22Rv1 (cell line): Measurements from ENCODE around the gene MSANTD1.

Experiments used
- H3K27ac ChIP-seq: fragments of 450-650 bp; 2 replicates; pipeline ENCODE4 v1.5.1; 2017
- ZFX ChIP-seq: fragments of 450-650 bp; IDR thresholded peaks from 2 replicates; pipeline ENCODE4 v1.6.1; 2017; ENCODE audit warnings: antibody characterized with exemption, borderline replicate concordance
- TF ChIP-seq, protein P1 (sequence below): fragments of 450-650 bp; IDR thresholded peaks from 2 replicates; pipeline ENCODE4 v1.5.1; 2017; ENCODE audit warnings: mild to moderate bottlenecking

Gene MSANTD1

DNA sequence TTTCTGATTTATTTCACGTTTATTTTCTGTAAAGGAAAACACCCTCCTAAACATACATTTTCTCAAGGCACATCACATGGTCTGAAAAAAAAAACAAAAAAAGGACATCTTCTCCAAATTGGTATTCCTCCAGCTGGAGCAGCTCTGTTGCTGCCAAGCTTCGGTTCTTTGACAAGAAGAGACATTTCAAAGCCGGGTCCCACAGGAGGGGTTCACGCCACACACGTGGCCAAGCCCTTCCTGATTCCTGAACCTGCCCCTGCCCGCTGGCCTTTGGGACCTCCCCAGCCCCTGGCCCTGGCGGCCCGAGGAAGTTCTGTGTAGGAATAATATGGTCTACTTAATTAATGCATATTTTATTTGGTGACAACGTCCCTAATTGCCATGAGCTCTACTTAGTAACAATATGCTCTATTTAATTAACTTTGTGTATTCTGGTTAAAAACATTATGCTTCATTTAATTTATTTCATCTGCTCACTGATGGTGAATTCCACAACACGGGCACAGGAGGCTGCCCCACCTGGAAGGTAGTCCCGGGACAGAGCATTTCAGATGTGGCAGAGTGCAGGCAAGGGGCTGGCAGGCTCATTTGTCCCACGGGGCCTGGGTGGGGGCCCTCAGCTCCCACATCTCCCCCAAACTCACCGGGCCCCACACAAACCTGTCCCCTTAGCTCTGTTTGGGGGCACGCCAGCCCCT is 38.5 kb downstream of the MSANTD1 start:
- TF ChIP-seq, protein P1, sequence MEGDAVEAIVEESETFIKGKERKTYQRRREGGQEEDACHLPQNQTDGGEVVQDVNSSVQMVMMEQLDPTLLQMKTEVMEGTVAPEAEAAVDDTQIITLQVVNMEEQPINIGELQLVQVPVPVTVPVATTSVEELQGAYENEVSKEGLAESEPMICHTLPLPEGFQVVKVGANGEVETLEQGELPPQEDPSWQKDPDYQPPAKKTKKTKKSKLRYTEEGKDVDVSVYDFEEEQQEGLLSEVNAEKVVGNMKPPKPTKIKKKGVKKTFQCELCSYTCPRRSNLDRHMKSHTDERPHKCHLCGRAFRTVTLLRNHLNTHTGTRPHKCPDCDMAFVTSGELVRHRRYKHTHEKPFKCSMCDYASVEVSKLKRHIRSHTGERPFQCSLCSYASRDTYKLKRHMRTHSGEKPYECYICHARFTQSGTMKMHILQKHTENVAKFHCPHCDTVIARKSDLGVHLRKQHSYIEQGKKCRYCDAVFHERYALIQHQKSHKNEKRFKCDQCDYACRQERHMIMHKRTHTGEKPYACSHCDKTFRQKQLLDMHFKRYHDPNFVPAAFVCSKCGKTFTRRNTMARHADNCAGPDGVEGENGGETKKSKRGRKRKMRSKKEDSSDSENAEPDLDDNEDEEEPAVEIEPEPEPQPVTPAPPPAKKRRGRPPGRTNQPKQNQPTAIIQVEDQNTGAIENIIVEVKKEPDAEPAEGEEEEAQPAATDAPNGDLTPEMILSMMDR, result no peak
- no peak for TF ChIP-seq ZFX
- H3K27ac ChIP-seq, result no peak overlapping the region

DNA sequence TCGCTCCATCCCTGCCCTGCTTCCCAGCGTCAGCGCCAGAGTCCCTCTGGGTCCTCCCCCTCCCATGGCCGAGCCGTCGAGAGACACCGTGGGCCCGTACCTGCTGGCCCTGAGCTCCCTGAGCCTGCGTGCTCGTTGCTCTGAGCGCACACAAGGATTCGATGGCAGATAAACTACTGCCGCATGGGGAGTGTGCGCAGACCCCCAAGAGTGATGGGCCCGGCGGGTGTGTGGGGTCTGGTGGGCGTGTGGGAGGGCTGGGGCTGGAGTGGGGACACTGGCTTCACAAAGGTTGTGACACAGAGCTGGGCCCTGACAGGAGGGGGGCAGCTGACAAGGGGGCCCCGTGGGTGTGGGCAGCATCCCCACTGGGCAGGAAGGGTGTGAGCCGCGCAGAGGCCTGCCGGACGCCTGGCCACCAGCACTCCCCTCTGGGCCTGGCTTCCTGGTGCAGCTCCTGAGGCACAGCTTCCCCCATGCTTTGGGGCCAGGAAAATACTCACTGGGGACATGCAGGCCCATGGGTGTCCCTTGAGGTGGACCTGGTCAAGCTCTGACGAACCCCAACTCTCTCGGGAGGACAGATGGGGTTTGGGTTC is 39.1 kb downstream of the MSANTD1 start:
- no peak overlapping the region for H3K27ac ChIP-seq
- TF ChIP-seq ZFX, result no peak
- TF ChIP-seq, protein P1, result no peak

DNA sequence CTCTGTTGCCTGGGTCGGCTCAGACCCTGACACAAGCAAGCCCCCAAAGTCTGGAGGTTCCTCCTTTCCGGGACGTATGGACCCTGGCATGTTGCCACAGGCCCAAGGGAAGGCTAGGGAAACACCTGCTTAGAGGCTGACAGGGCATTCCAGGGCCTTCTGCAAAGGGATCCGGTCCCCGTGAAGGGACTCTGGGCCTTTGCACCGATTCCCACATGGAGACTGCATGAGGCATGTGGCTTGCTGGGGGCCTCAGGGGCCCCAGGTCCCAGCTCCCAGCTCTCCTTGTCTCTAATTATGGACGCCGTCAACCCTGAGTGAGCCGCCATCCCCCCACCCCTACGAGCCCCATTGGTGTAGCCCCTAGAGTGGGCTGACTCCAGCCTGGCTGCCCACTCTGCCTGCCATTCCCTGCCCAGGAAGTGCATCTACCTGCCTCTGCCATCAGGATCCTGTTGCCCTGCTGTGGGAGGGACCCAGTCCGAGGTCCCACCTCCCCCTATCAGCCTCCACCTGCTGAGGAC is 39.7 kb downstream of the MSANTD1 start:
- TF ChIP-seq ZFX, result no peak
- TF ChIP-seq, protein P1, result no peak
- H3K27ac ChIP-seq, result no peak overlapping the region

DNA sequence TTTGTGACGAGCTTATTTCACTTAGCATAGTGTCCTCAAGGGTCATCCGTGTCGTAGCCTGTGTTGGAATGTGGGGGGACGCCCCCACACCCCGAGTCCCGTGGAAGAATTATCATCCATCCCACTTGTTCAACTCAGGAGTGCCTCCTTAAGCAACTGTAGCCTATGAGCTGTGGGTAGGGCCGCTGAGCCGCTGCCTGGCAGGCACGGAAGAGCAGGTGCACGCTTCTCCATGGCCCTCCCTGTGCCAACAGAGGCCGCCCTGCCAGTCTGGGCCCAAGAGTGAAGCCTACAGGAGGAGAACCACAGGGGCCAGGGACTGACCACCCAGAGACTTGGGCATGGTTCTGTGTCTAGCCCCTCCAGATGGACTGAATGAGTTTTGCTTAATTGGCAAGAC is 41.5 kb downstream of the MSANTD1 start:
- TF ChIP-seq ZFX, result no peak
- TF ChIP-seq, protein P1, result no peak
- H3K27ac ChIP-seq, result no peak overlapping the region

DNA sequence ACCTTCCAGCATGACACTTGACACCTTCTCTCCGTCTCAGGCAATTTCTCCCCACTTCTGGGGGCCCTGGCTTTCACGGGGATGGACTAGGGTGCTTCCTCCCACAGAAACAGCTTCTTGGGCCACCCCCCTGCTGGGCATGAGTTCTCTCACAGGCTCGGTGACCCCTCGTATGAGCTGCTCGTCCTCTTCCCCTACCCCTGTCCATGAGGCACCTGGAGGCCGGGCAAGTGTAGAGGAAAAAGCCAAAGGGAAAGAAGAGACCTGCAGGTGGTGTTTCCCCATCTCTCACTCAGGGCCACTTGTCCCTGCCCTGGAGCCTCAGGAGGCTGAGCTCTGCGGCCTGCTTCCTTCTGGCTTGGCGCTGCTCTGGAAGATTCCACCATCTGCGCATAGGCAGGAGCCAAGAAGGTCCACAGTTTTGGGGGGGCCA is 41.9 kb downstream of the MSANTD1 start:
- peak overlapping the region; percentile 93 for H3K27ac ChIP-seq
- TF ChIP-seq ZFX, result no peak
- TF ChIP-seq, protein P1, result no peak

DNA sequence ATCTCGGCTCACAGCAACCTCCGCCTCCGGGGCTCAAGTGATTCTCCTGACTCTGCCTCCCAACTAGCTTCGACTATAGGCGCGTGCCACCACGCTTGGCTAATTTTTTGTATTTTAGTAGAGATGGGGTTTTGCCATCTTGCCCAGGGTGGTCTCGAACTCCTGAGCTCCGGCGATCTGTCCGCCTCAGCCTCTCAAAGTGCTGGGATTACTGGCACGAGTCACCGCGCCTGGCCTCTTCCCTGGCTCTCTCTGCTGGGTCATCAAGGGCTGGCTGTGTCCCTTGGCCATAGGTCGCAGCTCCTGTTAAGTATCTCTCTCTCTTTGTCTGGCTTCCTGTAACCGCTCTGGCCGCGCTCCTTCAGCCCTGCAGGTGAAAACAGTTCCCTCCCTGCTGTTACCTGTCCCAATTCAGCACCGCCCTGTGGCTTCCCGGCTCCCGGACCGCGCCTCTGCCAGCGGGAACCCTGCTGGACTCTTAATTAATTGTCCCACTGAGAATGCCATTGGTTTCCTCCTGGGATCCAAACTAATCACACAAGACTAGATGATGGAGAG is 42.5 kb downstream of the MSANTD1 start:
- no peak for TF ChIP-seq ZFX
- TF ChIP-seq, protein P1, result no peak; the same call in 1 of the 2 replicates
- peak overlapping the region; percentile 93 for H3K27ac ChIP-seq

DNA sequence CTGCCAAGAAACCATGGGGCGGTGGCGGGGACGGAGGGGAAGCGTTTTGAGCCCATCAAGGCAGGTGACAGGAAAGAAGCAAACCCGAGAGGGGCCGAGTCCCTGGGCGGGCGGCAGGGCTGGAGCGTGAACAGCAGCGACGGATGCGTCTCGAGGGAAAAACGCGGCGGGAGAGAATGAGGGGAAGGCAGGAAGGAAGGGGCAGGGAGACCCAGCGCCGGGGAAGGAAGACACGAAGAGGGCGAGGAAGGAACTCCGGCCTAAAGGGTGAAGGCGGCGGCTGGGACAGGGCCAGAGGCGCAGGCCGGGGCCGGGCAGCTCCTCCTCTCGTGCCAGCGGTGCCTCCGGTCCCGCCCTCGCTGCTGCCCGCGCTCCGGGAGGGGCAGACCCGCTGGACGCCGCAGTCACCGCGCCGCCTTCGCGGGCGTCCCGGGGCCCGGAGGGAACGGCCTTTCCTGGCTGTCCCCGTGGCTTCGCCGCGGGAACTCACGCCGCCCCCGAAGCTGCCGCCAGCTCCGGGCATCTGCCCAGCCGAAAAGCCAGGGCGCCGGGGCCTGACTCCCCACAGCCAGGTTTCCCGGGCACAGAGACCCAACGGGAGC is 43.1 kb downstream of the MSANTD1 start:
- H3K27ac ChIP-seq, result peak overlapping the region; percentile 93

More for the DNA sequence above, 43.1 kb downstream of the MSANTD1 start:
- no peak for TF ChIP-seq ZFX
- TF ChIP-seq, protein P1, result no peak
